Measurements from ENCODE around the gene CHRNA4. TPM values are rescaled to one million over a fixed set of nuclear protein-coding genes. Genes with fewer than 3 reads are reported as not detected.

Gene CHRNA4
- total and polyA plus RNA-seq, 2 of the 13 experiments (the other 11 are each of a cell fraction or from before 2014, with no cell fraction given): not detected

DNA sequence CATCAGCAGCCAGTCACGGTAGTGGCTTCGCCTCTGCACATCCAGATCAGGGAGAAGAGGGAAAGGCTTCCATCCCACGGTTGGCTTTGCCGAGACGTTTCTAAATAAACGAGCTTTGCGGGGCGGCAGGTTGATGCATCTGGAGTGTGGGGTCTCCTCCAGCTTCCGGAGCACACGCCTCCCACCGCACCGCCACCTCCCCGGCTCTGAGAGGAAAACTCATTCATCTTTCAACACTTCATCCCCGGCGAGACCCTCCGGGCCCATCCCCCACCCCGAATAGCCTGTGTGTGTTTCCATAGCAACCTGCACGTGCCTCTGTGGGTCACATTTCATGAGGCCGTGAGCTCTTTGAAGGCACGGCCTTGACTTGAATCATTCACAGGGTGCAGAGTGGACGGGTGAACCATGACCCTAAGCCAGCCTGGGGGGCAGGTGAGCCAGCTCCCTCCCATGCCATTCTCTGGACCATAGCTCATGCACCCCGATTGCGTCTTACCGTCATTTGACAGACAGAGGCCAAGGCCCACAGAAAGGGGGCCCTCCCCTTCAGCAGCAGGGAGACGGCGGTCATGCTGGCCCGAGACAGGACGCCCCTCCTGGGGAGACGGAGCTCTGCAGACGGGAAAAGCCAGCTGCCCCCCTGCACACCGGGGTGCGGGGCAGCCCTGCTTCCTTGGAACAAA is 16.2 kb upstream of the CHRNA4 start (continued):
- no peak for TF ChIP-seq THAP8 (CRISPR knock-in tag; IDR thresholded peaks at IDR 0.05; ENCODE audit: borderline replicate concordance)
- TF ChIP-seq, protein P1, sequence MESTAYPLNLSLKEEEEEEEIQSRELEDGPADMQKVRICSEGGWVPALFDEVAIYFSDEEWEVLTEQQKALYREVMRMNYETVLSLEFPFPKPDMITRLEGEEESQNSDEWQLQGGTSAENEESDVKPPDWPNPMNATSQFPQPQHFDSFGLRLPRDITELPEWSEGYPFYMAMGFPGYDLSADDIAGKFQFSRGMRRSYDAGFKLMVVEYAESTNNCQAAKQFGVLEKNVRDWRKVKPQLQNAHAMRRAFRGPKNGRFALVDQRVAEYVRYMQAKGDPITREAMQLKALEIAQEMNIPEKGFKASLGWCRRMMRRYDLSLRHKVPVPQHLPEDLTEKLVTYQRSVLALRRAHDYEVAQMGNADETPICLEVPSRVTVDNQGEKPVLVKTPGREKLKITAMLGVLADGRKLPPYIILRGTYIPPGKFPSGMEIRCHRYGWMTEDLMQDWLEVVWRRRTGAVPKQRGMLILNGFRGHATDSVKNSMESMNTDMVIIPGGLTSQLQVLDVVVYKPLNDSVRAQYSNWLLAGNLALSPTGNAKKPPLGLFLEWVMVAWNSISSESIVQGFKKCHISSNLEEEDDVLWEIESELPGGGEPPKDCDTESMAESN (CRISPR knock-in tag; conservative IDR thresholded peaks at IDR 0.05): peak; percentile 54; the same call in 1 of the 2 replicates
- no peak for TF ChIP-seq ZNF724P (CRISPR knock-in tag; IDR thresholded peaks at IDR 0.05; ENCODE audit: borderline replicate concordance)
- peak; percentile 50; the same call in 1 of the 2 replicates for TF ChIP-seq ZBTB8A (CRISPR knock-in tag; IDR thresholded peaks at IDR 0.05; ENCODE audit: borderline replicate concordance, low read depth)
- no peak for TF ChIP-seq ATF1 (CRISPR knock-in tag; IDR thresholded peaks at IDR 0.05)
- no peak for TF ChIP-seq ZNF34 (CRISPR knock-in tag; IDR thresholded peaks at IDR 0.05; ENCODE audit: borderline replicate concordance)
- TF ChIP-seq, protein P2, sequence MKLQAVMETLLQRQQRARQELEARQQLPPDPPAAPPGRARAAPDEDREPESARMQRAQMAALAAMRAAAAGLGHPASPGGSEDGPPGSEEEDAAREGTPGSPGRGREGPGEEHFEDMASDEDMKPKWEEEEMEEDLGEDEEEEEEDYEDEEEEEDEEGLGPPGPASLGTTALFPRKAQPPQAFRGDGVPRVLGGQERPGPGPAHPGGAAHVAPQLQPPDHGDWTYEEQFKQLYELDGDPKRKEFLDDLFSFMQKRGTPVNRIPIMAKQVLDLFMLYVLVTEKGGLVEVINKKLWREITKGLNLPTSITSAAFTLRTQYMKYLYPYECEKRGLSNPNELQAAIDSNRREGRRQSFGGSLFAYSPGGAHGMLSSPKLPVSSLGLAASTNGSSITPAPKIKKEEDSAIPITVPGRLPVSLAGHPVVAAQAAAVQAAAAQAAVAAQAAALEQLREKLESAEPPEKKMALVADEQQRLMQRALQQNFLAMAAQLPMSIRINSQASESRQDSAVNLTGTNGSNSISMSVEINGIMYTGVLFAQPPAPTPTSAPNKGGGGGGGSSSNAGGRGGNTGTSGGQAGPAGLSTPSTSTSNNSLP (IDR thresholded peaks at IDR 0.05; ENCODE audit: low read depth, low read length): no peak
- TF ChIP-seq MAFG (CRISPR knock-in tag; IDR thresholded peaks at IDR 0.05): no peak
- no peak for TF ChIP-seq GTF3A (CRISPR knock-in tag; conservative IDR thresholded peaks at IDR 0.05)
- no peak for TF ChIP-seq SATB2 (CRISPR knock-in tag; IDR thresholded peaks at IDR 0.05)
- no peak for TF ChIP-seq RXRB (CRISPR knock-in tag; IDR thresholded peaks at IDR 0.05; ENCODE audit: borderline replicate concordance)
- no peak for TF ChIP-seq HDAC6 (IDR thresholded peaks at IDR 0.05; ENCODE audit: low read depth, low read length)
- TF ChIP-seq ZNF616 (CRISPR knock-in tag; IDR thresholded peaks at IDR 0.05; ENCODE audit: low read depth): no peak
- no peak for TF ChIP-seq NFE2L2 (IDR thresholded peaks at IDR 0.05; ENCODE audit: low read length)
- TF ChIP-seq, protein P3, sequence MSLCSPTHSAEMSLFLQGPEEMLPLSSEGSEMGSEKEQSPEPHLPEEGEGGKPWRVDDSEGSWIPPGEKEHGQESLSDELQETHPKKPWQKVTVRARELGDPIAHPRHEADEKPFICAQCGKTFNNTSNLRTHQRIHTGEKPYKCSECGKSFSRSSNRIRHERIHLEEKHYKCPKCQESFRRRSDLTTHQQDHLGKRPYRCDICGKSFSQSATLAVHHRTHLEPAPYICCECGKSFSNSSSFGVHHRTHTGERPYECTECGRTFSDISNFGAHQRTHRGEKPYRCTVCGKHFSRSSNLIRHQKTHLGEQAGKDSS (CRISPR knock-in tag; IDR thresholded peaks at IDR 0.05; ENCODE audit: borderline replicate concordance, low read depth): no peak
- no peak for TF ChIP-seq RBM39 (IDR thresholded peaks at IDR 0.05; ENCODE audit: low read depth, low read length, poor library complexity, severe bottlenecking)
- TF ChIP-seq ELF4 (CRISPR knock-in tag; IDR thresholded peaks at IDR 0.05; ENCODE audit: borderline replicate concordance): no peak
- no peak for TF ChIP-seq UBTF (CRISPR knock-in tag; IDR thresholded peaks at IDR 0.05)
- no peak for TF ChIP-seq ARHGAP35 (CRISPR knock-in tag; IDR thresholded peaks at IDR 0.05; ENCODE audit: borderline replicate concordance)
- no peak for TF ChIP-seq KLF15 (CRISPR knock-in tag; IDR thresholded peaks at IDR 0.05; ENCODE audit: borderline replicate concordance)
- TF ChIP-seq NFE2L1 (CRISPR knock-in tag; IDR thresholded peaks at IDR 0.05; ENCODE audit: borderline replicate concordance): no peak
- TF ChIP-seq ZKSCAN1 (IDR thresholded peaks at IDR 0.05; ENCODE audit: low read length): no peak
- no peak for TF ChIP-seq NFKBIZ (CRISPR knock-in tag; IDR thresholded peaks at IDR 0.05)
